Measurements from ENCODE around the gene SLC24A3.

SLC24A3 gene

DNA sequence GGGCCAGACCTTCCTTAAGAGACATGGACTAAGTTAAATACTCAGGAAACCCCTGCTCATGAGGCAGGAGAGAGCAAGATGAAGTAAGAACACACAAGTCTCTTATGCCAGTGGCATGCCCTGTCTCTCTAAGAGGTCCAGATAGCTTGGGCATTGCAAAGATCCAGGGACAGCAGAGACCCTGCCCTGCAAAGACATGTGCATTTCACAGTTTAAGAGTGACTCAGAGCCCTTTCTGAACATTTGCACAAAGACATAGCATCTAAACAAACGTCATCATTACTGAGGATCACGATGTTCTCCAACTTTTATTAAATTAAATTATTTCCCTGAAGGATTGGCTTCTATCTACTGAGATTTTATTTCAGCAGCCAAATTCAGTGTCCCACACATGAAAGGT is 315.1 kb downstream of the SLC24A3 start:
- in situ Hi-C loops (cut with MboI; ENCODE audit: low sequenced_read_pairs): no loop called here

DNA sequence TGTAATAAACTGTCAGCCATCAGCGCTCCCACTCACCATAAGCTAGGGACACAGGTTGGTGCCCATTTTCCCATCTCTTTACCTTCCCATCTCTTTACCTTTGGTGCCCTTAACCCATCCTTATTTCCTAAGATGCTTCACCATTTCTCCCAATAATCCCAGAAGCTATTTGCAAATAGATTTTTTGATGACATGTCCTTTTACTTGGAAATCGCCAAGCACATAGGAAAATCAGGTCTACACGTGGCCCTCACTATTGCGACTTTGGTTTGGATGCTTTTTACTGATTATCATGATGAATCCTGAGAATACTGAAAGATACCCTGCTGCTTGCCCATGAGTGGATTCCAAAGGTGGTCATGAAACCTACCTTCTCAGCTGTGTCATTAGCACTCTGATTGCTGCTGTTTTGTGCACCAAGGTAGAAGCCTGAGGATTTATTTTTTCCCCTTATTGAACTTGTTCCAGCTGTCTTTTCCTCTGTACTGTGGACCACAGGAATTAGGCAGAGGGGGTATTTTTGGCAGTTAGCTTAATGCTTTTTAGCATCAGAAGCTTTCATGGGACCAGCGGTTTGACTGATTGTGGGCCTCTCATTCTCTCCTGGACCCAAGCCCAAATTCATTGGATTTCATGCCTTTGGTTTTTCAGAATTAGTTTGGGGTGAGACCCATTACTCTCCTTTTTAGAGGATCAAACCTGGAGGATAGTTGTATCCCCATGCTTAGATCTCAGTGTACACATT is 316.0 kb downstream of the SLC24A3 start:
- in situ Hi-C loops (cut with MboI; ENCODE audit: low sequenced_read_pairs): no loop called here

DNA sequence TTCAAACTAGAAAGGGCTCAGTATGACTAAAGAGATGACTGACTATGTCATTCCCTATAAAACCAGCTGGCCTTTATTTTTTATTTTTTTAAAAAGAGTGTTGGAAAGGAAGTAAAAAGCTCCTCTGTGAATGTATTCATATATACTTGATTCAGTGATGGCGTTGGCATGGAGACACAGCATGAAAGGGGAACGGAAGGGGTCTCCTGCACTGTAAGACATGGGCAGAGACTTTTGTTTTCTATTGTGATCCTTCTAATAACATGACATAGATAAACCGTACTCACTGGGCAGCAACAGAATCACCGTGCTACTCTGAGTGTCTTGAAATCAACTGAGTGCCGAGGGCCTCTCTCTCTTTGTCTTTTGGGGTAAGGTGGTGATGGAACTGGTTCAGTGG is 317.6 kb downstream of the SLC24A3 start:
- in situ Hi-C loops (cut with MboI; ENCODE audit: low sequenced_read_pairs): no loop called here

DNA sequence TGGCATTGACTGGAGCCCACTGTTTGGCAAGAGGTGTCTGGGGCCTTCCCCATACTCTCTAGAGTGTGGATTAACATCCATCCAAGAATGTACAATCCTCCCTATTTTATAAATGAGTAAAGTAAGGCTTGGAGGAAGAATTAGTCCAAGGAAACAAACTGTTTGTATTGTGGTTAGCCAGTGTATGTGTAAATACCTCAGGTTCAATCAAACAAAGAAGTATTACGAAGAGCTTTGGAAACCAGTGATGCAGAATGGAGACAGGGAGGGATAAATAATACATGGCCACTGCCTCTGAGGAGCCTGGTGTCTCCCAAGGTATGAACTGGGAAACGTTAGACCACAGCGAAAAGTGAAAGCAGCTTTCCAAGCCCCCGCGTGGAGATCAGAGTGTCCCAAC is 319.0 kb downstream of the SLC24A3 start:
- in situ Hi-C loops (cut with MboI; ENCODE audit: low sequenced_read_pairs): no loop called here

DNA sequence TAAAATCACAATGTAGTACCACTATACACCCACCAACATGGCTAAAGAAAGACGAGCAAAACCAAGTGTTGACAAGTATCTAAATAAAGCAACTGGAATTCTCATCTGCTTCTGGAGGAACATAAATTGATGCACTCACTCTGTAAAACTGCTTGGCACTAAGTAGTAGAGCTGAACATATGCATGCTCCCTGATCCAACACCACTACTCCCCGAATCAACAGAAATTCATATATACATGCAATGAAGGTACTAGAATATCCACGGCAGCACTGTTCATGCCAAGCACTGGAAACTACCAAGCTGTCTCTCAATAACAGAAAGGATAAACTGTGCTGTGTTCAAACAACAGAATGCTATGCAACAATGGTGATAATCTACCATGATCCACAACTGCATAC is 326.1 kb downstream of the SLC24A3 start:
- in situ Hi-C loops (cut with MboI; ENCODE audit: low sequenced_read_pairs): no loop called here

DNA sequence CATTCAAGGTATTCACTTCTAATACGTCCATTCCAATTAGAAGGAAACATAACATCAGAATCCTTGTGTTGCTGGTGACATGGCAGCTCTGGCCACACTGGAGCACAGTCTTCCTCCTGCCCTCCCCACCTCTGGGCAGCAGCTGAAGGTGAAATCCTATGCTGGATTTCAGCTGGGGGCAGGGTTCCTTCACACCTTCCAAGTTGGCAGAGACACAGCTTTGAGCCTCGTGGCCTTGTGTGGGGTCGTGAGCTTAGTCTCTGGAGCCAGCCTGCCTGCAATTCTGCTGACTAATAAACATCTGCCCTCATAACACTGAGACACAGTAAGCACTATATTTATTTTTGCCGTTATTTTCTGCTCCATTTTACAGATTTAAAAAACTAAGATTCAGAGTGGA is 326.7 kb downstream of the SLC24A3 start:
- in situ Hi-C loops (cut with MboI; ENCODE audit: low sequenced_read_pairs): no loop called here

DNA sequence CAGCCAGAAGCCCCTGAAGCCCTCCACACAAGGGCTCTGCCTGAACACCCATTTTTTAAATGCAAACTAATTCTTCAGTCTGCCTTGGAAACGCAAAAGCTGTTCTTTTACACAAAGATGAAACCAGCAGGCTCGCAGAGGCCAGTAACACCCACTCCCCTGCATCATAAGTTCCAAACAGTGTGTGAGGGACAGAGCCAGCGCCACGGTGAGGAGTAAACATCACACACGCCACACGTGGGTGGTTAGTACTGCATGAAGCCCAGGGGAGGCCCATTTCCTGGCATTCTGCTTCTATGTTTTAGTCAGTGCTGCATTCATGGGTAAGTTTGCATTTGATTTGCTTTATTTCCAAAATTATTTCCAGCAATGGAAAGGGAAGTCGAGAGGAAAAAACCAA is 327.9 kb downstream of the SLC24A3 start:
- in situ Hi-C loops (cut with MboI; ENCODE audit: low sequenced_read_pairs): no loop called here

DNA sequence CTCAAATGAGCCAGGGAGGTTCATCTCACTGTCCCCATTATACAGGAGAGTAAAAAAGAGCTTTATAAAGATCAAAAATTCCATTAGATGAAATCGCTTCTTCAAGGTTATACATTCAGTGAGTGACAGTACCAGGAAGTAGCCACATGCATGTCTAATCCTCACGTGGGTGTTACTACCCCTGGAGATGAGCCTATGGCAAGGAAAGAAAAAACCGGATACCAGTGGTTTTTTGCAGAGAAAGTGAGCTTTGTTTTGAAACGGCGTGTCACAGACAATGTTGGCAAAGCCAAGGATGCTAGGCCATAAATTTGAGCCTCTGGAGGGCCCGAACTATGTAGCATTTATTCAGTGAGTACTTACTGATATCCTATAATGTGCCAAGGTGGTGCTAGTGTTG is 330.7 kb downstream of the SLC24A3 start:
- in situ Hi-C loops (cut with MboI; ENCODE audit: low sequenced_read_pairs): no loop called here

DNA sequence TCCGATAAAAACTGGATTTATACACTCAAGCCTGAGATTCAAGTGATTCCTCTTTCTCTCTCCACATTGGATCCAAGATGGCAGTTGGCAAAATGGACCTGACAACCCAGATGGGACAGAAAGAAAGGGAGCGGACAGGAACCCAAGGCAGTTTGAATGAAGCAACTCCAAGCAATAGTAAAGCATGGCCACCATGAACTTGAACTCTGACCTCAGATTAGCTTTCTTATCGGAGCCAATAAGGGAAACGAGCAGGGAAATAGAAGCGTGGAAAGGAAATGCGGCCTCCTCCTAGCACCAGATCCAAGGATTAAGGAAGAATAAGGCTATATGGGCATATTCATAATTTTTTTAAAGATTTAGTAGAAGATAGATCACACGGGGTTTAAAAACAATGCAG is 332.2 kb downstream of the SLC24A3 start:
- in situ Hi-C loops (cut with MboI; ENCODE audit: low sequenced_read_pairs): no loop called here

DNA sequence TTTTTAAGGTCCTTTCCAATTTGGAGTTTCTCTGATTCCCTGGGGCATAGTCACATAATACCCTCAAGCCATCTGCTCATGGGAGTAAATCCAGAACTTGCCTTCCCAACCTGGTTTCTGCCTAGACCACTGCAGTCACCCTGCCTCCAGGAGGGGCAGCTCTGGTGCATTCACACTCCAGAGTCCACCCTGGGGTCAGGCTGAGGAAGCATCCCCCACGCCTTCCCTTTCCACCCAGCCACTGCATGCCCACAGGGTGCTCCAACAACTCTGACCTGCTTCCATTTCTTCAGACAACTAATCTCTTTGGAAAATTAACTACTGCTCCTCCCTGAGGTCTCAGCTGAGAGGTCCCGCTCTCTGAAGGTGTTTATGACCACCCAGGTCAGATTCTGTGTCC is 334.2 kb downstream of the SLC24A3 start:
- in situ Hi-C loops (cut with MboI; ENCODE audit: low sequenced_read_pairs): no loop called here

DNA sequence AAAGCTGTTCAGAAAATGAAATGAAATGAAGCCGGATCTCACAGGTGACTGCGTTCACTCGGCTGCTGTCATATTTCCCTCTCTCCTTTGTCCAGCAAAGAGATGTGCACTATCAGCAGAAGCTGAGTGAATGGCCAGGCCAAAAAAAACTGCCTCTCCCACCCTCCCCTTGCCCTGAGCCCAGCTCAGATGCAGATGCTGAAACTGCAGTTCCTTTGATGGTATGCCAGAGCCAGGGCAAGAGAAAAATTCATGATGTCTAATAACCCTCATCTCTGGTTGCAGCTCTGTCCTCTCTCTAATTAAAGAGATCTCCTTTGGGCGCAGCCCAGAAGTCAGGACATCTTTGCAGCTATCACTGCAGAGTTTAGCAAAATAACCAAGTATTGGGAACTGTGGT is 335.1 kb downstream of the SLC24A3 start:
- in situ Hi-C loops (cut with MboI; ENCODE audit: low sequenced_read_pairs): no loop called here

DNA sequence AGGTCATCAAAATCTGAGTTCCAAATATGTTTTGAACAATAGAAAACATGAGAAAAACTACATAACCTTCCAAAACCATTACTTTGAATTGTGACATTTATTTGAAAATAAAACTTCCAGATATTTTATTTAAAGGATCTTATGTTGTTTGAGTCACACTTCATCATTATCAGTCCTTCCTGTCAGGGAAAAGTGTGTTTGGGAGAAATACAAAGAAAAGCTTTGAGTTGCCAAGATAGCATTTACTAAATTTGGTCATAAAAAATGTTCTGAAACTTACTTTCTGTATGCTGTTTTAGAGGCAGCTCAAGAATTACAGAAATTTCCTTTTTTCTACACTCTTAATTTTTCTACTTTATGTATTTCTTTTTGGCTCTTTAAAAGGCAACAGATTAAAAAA is 337.5 kb downstream of the SLC24A3 start:
- in situ Hi-C loops (cut with MboI; ENCODE audit: low sequenced_read_pairs): no loop called here

DNA sequence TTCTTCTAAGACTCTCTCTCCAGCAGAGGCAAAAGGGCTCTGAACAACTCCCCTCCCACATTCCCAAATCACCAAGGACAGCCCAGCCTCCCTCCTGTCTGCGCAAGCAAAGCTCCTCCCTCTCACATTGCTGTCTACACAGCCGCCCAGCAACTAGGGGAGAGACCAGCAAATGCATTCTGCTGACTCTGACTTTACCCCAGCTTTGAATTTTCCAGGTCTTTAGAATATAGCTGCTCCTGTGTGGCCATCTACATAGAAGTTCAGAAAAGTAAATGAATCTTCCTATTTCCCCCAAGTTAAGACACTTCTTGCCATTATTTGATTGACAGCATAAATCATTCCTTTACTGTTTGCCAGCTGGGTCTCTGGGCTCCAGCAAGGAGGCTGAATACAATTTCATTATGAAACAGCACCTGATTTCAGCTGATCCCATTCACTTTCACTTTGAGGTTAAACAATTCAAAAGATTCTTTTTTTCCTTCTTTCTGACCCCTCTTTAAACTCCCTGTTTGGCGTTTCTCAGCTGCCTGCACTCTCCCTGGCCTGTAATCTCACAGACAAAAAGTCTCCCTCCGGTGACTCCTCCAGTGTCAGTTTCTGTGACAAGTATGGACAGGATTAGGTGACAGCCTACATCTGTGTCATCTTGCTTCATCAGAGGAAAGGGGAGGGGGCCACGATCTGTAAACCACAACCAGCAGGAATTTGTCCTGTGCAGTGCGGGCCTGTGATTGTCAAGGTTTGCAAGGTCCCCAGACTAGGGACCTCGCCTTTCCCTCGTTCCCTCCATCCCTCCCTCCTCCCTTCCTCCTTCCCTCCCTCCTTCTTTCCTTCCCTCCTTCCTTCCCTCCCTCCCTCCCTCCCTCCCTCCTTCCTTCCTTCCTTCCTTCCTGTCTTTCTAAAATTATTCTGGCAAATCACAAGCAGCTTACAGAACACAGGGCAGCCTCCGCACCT is 340.1 kb downstream of the SLC24A3 start:
- in situ Hi-C loops (cut with MboI; ENCODE audit: low sequenced_read_pairs): no loop called here

DNA sequence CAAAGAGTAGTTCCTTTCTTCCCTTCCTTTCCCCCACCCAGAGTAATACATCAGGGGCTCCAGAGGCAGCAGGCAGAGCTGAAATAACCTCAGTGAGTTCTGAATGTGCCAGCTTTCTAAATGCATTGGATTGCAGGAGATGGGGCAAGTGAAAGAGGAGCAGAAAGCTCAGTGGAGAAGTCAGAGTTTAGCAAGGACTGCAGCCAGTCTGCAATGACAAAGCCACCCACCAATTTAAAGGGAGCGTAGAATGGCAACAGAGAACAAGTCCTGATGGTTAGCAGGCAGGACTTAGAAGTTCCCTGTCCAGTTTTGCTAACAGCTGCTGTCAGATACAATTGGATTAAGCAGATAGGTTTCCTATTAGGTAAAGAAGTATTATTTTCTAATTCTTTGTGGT is 342.2 kb downstream of the SLC24A3 start:
- in situ Hi-C loops (cut with MboI; ENCODE audit: low sequenced_read_pairs): no loop called here

DNA sequence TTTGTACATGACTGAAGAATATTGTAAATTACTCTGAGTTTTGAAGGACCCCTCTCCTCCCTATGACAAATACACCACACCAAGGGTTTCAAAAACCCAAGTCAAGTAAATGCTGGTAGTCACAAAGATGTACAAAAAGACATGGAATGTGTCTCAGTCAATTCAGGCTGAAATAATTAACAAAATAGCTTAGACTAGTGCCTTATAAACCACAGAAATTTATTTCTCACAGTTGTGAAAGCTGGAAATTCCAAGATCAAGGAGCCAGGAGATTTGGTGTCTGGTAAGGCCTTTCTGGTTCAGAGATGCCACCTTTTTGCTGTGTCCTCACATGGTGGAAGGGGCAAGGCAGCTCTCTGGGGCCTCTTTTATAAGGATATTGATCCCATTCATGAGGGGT is 343.3 kb downstream of the SLC24A3 start:
- in situ Hi-C loops (cut with MboI; ENCODE audit: low sequenced_read_pairs): no loop called here

DNA sequence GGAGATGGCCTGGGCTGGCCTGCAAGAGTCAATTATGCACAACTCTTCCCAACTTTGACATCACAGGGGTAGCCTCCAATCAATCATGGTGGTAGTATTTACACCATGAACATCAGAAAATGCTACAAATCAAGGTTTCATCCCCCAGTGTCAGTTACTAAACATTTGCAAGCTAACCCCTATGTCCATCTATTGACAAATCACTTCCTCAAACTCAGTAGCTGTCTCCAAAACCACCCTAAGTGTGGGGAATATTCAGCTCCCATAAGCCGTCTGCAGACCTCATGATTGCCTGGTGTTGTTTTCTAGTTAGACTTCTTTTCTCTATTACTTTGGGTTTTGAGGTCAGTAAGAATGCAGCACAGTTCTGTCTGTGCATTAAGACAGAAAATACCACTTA is 344.8 kb downstream of the SLC24A3 start:
- in situ Hi-C loops (cut with MboI; ENCODE audit: low sequenced_read_pairs): no loop called here

DNA sequence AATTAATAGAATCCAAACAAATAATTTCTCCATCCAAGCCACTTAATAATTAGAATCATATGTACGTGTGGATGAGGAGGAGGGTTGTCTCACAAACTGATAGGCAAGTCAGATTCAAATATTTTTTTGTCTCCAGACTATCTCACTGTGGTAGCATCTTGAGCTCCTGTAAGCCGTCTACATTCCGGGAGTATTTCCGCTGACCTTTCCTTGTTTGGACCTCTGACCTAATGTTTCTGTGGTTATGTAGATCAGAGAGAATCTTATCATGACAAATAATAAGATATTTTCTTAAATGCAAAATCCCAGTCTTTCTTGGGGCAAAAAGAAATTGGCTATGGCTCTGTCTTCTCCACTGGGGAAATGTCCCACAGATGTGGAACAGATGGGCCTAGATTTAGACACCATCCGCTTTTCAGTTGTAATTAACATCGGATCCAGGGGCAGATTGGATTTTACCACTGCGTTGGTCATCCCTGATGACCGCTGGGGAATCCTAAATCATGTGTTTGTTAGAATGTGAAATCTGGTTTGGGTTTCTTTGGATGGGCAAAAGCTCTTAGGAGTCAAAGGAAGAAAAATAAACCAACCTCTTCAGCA is 348.5 kb downstream of the SLC24A3 start:
- in situ Hi-C loops (cut with MboI; ENCODE audit: low sequenced_read_pairs): no loop called here

DNA sequence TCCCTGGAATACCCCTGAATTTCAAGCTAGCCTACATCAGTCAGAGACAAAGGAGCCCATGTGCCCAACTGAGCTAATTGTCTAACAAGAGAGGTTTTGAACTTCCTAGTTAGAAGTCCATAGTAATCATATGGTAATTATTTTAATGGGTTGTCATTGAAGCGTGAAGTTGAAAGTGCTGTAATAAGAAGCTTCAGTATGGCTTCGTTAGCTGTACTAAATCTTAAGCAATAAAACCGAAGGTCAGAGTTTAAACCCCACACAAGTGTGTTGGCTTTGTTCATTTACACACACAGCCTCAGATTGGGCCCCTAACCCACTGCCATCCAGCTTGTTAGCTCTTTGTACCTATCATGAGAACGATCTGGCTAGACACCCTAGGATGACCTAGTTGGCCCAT is 350.0 kb downstream of the SLC24A3 start:
- in situ Hi-C loops (cut with MboI; ENCODE audit: low sequenced_read_pairs): no loop called here

DNA sequence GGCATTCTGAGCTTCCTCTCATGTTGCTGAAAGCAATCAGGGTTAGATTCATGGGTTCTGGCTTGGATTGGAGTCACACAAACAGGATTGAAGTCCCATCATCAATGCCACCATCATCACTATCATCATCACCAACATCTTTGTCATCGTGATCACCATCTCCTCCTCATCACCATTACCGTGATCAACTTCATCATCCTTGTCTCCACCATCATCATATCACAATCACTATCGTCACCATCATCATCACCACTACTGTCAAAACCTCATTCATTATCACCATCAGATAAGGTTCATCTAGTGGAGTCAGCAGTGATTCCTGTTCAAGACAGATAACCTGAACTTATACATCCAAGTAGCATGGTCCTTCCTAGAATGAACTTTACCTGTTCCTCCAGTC is 351.8 kb downstream of the SLC24A3 start:
- in situ Hi-C loops (cut with MboI; ENCODE audit: low sequenced_read_pairs): no loop called here

DNA sequence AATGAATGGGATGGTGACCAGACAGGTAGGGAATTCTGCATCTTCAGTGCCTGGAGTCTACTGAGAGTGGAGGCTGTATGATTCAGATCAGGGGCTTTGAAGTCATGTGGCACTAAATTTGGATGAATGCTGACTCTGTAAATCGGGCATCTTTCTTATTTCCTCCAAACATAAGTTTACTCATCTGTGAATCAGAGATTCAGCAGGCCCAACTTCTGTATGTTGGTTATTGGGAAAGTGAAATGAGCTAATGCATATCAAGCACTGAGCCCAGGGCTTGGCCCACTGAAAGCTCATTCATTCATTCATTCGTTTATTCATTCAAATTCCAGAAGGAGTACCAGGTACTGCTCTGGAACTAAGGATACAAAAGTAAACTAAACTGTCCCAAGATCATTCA is 353.3 kb downstream of the SLC24A3 start:
- in situ Hi-C loops (cut with MboI; ENCODE audit: low sequenced_read_pairs): no loop called here

DNA sequence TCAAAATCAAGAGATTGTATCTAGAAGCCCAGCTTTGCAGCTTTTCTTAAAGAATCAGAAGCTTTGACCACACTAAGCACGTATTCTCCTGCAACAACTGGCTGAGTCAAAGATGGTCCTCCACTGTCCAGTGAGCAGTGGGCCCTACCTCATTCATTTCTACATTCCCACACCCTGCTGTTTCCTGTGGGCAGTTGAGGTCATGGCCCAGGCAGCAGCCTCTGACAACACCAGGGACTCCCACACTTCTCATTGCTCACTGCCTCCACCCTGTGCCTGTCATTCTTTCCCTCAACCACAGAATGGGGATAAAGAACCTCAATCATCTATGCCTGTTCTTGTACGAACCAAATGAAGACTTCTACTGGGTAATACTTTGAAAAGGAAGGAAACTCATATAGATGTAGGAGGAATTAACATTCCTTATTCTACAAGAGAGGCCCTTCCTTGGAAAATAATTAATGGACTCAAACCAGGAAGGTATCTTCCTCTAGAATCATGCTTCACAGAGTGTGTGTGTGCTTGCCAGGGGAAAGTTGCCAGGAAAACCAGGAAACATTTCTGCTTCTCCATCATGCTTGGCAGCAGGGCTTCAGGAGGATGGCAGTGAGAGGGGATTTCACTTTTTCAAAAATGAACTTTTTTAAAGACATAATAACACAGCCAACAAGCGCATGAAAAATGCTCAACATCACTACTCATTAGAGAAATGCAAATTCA is 353.9 kb downstream of the SLC24A3 start:
- in situ Hi-C loops (cut with MboI; ENCODE audit: low sequenced_read_pairs): no loop called here
